T-helper 1 cell treated with Interleukin-12 subunit alpha and Interleukin-12 subunit beta and Interleukin-4 antibody, amounts not matched to agents 30 μg/mL and 1 μg/mL, for 36 hours (primary cell): ENCODE measurements around the gene PLTP.
"Not testable (repeated sequence)": the region's sequence is repeated elsewhere in the genome, so short reads cannot be mapped to it uniquely, and the experiment has no call there.

Experiments used
- H3K27ac Mint-ChIP-seq: one replicate; pipeline ENCODE4 v1.8.0; 2021; ENCODE audit warnings: mild to moderate bottlenecking, mixed read lengths
- H3K27me3 Mint-ChIP-seq: one replicate; pipeline ENCODE4 v1.8.0; 2021; ENCODE audit warnings: low read depth, mixed read lengths
- H3K36me3 Mint-ChIP-seq: one replicate; pipeline ENCODE4 v1.8.0; 2021; ENCODE audit warnings: low read depth, mixed read lengths
- H3K4me1 Mint-ChIP-seq: one replicate; pipeline ENCODE4 v1.8.0; 2021; ENCODE audit warnings: low read depth, mixed read lengths
- H3K4me3 Mint-ChIP-seq: one replicate; pipeline ENCODE4 v1.8.0; 2021; ENCODE audit warnings: mild to moderate bottlenecking, moderate library complexity, mixed read lengths
- H3K9me3 Mint-ChIP-seq: one replicate; pipeline ENCODE4 v1.8.0; 2021; ENCODE audit warnings: mixed read lengths

PLTP gene, protein sequence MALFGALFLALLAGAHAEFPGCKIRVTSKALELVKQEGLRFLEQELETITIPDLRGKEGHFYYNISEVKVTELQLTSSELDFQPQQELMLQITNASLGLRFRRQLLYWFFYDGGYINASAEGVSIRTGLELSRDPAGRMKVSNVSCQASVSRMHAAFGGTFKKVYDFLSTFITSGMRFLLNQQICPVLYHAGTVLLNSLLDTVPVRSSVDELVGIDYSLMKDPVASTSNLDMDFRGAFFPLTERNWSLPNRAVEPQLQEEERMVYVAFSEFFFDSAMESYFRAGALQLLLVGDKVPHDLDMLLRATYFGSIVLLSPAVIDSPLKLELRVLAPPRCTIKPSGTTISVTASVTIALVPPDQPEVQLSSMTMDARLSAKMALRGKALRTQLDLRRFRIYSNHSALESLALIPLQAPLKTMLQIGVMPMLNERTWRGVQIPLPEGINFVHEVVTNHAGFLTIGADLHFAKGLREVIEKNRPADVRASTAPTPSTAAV

GRCh38 chr20:45911486-45912343, at the start of gene PLTP:
Gene PLTP, minus strand, starts transcription at chr20:45912155. Its CDS starts 703 bp downstream, at chr20:45911452.
- Mint-ChIP-seq H3K36me3 (no peaks in the 10 kb centered on the region), H3K27ac (no peak within 1 kb of the TSS), H3K4me1 (peaks cover 10% of the 10 kb centered on the region), H3K4me3 (peak within 1 kb of the TSS; percentile 51), H3K27me3 (peaks cover 26% of the 10 kb centered on the region), H3K9me3 (no peaks in the 10 kb centered on the region)

DNA sequence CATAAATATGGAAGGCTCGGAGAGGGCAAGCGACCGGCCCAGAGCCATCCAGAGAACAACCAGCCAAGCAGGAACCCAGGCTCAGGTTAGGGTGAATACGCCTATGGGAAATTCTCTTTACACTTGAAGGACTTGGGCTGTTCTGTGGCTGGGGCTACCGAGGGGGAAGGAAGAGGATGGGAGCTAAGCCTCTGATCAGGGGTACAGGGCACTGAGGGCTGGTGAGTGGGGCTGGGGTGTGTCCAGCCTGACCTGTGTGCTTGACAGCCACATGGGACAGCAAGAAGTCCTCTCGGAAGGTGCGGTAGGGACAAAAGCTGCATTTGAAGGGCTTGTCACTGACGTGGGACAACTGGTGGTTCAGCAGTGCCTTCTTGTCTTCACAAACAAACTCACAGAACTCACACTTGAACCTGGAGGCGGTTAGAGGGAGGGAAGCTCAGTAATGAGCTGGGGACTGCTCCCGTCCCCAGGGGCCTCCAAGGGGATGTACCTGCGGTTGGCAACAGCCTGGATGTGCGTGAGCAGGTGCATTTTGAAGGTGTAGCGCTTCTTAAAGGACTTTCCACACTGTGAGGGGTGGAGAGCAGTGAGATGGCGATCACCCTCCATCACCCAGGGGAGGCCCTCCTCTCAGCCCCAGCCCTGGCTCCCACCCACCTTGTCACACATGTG, 48.1 kb upstream of the PLTP start:
- Mint-ChIP-seq H3K4me3 (no peak overlapping the region), H3K36me3 (peaks cover 39% of the 10 kb centered on the region), H3K27me3 (no peaks in the 10 kb centered on the region), H3K4me1 (peaks cover 2% of the 10 kb centered on the region), H3K27ac (no peak overlapping the region), H3K9me3 (no peaks in the 10 kb centered on the region)

DNA sequence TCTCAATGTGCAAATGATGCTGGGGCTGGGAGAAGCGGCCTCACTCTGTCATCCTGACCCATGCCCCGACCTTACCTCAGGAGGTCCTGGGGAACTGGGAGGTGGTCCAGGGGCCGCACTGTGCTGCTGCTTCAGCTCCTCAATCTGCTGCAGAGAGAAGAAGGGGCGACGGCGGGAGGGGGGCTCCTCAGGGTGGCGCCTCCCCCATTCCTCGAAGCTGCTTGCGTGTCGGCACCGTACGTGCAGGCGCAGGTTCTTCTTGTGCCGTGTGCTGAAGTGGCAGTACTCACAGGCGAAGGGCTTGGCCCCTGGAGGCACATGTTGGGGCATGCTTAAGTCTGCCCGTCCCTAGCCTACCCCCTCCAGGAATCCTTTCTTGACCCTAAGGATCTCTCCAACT, 47.2 kb upstream of the PLTP start:
- H3K36me3 Mint-ChIP-seq: peaks cover 38% of the 10 kb centered on the region
- no peaks in the 10 kb centered on the region for H3K27me3 Mint-ChIP-seq
- H3K4me3 Mint-ChIP-seq: no peak overlapping the region
- H3K4me1 Mint-ChIP-seq: peaks cover 2% of the 10 kb centered on the region
- no peaks in the 10 kb centered on the region for H3K9me3 Mint-ChIP-seq
- H3K27ac Mint-ChIP-seq: no peak overlapping the region

DNA sequence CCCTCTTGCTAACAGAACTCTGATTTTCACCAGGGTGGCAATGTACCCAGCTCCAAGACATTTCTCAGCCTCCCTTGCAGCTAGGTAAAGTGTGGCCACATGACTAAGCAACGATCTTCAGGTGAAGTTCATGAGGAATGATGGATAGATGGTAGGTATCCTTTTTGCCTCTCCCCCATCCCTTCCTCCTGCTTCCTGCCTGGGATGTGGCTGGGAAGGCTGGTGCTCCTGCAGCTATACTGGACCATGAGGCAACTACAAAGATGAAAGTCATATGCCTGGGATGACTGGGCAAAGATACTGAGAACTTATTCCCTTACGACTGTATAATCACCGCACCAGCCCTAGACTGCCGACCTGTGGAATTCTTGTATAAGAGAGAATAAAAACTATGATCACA, 46.6 kb upstream of the PLTP start:
- peaks cover 2% of the 10 kb centered on the region for H3K4me1 Mint-ChIP-seq
- peaks cover 42% of the 10 kb centered on the region for H3K36me3 Mint-ChIP-seq
- no peak overlapping the region for H3K27ac Mint-ChIP-seq
- H3K27me3 Mint-ChIP-seq: no peaks in the 10 kb centered on the region
- H3K9me3 Mint-ChIP-seq: no peaks in the 10 kb centered on the region
- H3K4me3 Mint-ChIP-seq: no peak overlapping the region

DNA sequence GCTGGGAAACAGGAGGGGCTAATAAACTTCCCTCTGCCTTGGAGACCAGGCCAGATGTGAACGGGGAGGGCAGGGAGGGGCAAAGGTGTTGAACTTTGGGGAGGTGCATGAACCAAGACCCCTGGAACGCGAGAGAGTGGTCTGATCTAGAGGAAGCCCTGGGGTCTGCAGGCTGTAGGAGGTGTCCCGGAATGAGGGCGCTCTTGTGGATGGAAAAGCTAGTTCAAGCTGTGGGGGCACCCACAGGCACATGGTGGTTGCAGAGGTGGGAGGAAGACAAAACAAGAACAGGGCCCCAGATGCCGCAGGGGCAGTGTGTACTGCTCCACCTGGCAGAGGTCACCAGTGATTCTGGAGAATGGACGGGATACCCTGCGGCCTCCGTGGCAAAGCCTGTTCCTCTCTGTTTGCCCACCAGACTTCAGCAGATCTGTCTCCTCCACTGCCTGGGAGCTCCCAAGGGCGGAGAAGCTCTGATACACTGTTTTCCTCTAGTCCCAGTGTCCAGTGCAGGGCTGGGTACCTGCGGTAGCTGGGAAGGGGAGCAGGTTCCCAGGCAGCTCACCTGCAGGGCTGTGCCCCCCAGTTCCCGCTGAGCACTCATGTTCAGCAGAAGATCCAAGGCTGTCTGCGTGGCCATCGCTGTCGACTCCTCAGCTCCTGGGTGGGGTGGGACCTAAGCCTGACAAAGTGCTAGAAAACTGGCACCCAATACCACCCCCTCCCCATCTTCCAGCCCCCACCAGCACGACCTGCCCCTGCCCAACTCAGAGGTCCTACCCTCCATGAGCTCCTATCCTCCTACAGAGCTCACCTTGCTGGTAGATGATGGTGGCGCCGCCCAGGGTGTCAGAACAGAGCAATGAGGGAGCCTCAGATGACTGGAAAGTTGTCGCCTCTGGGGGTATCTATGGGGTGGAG, 45.3 kb upstream of the PLTP start:
- no peaks in the 10 kb centered on the region for H3K27me3 Mint-ChIP-seq
- H3K36me3 Mint-ChIP-seq: peaks cover 38% of the 10 kb centered on the region
- no peak overlapping the region for H3K27ac Mint-ChIP-seq
- H3K4me1 Mint-ChIP-seq: no peaks in the 10 kb centered on the region
- no peak overlapping the region for H3K4me3 Mint-ChIP-seq
- no peaks in the 10 kb centered on the region for H3K9me3 Mint-ChIP-seq

DNA sequence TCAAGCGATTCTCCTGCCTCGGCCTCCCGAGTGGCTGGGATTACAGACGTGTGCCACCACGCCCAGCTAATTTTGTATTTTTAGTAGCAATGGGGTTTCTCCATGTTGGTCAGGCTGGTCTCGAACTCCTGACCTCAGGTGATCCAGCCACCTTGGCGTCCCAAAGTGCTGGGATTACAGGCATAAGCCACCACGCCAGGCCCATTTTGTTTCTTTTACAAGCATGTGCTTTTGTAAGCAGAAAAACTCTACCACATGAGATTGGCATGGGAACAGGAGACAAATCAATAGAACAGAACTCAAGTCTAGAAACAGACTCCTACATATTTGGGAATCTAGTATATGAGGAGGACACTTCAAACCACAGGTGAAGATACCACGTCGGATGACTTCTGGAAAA, 44.4 kb upstream of the PLTP start:
- H3K36me3 Mint-ChIP-seq: peaks cover 45% of the 10 kb centered on the region
- H3K4me1 Mint-ChIP-seq, H3K9me3 Mint-ChIP-seq, H3K4me3 Mint-ChIP-seq, H3K27me3 Mint-ChIP-seq: not testable (repeated sequence)
- H3K27ac Mint-ChIP-seq: peak overlapping the region; percentile 26

- H3K4me1 Mint-ChIP-seq: no peaks in the 10 kb centered on the region
- H3K9me3 Mint-ChIP-seq: no peaks in the 10 kb centered on the region
- H3K36me3 Mint-ChIP-seq: peaks cover 36% of the 10 kb centered on the region
- no peak overlapping the region for H3K4me3 Mint-ChIP-seq
- H3K27me3 Mint-ChIP-seq: no peaks in the 10 kb centered on the region
- H3K27ac Mint-ChIP-seq: no peak overlapping the region
Measured at GRCh38 chr20:45953672-45954071, 41.7 kb upstream of the PLTP start.

GRCh38 chr20:45952861-45953260, 40.9 kb upstream of the PLTP start:
- H3K4me3 Mint-ChIP-seq: no peak overlapping the region
- no peak overlapping the region for H3K27ac Mint-ChIP-seq
- H3K4me1 Mint-ChIP-seq: no peaks in the 10 kb centered on the region
- H3K9me3 Mint-ChIP-seq: no peaks in the 10 kb centered on the region
- peaks cover 30% of the 10 kb centered on the region for H3K36me3 Mint-ChIP-seq
- H3K27me3 Mint-ChIP-seq: no peaks in the 10 kb centered on the region

GRCh38 chr20:45951925-45952834, 40.2 kb upstream of the PLTP start:
- Mint-ChIP-seq H3K4me1 (no peaks in the 10 kb centered on the region), H3K9me3 (no peaks in the 10 kb centered on the region), H3K36me3 (peaks cover 27% of the 10 kb centered on the region), H3K27ac (no peak overlapping the region), H3K4me3 (no peak overlapping the region), H3K27me3 (no peaks in the 10 kb centered on the region)

DNA sequence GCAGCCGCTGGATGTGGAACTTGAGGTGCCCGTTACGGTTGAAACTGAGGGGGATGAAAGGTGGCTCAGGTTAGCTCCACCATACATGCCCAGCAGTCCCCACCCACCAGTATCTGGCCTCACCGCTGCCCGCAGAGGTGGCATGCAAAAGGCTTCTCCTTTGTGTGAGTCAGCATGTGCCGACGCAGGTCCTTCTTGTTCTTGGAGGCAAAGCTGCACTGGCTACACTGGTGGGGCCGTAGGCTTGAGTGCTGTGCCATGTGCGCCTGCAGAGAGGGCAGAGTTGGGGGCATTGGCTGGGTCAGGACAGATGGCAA, 38.3 kb upstream of the PLTP start:
- no peaks in the 10 kb centered on the region for H3K4me1 Mint-ChIP-seq
- no peaks in the 10 kb centered on the region for H3K9me3 Mint-ChIP-seq
- no peak overlapping the region for H3K4me3 Mint-ChIP-seq
- H3K36me3 Mint-ChIP-seq: peaks cover 28% of the 10 kb centered on the region
- H3K27ac Mint-ChIP-seq: no peak overlapping the region
- H3K27me3 Mint-ChIP-seq: no peaks in the 10 kb centered on the region

- no peak overlapping the region for H3K27ac Mint-ChIP-seq
Measured at GRCh38 chr20:45949542-45950329, 37.8 kb upstream of the PLTP start.

GRCh38 chr20:45948742-45949541, 37.0 kb upstream of the PLTP start:
- no peak overlapping the region for H3K4me3 Mint-ChIP-seq
- H3K4me1 Mint-ChIP-seq: no peaks in the 10 kb centered on the region
- no peaks in the 10 kb centered on the region for H3K9me3 Mint-ChIP-seq
- peaks cover 38% of the 10 kb centered on the region for H3K36me3 Mint-ChIP-seq
- no peak overlapping the region for H3K27ac Mint-ChIP-seq
- no peaks in the 10 kb centered on the region for H3K27me3 Mint-ChIP-seq

More at GRCh38 chr20:45949542-45950329, 37.8 kb upstream of the PLTP start:
- Mint-ChIP-seq H3K9me3 (no peaks in the 10 kb centered on the region), H3K27me3 (no peaks in the 10 kb centered on the region), H3K4me3 (no peak overlapping the region), H3K36me3 (peaks cover 32% of the 10 kb centered on the region), H3K4me1 (no peaks in the 10 kb centered on the region)
